Central memory CD8-positive, alpha-beta T cell (primary cell): Measurements from ENCODE around the gene FASTKD1.

ENCODE experiments used
- ATAC-seq: fragments of 150-1000 bp; cut with Tn5 transposase; replicated peaks from 2 replicates; pipeline ENCODE4 v1.10.0; 2022; ENCODE audit warnings: mild to moderate bottlenecking, moderate FRiP score, moderate number of reproducible peaks; ENCODE audit not compliant: poor library complexity, severe bottlenecking; ENCODE audit errors: extremely low read depth
- DNase-seq, 2 donors: peaks; one replicate each; pipeline ENCODE4 v3.0.0; 2021; ENCODE audit warnings: low spot score in 2 of 2
- H3K27ac Mint-ChIP-seq: one replicate; pipeline ENCODE4 v1.8.0; 2022; ENCODE audit warnings: low read depth, mild to moderate bottlenecking, moderate library complexity, mixed read lengths
- H3K27me3 Mint-ChIP-seq: one replicate; pipeline ENCODE4 v1.8.0; 2022; ENCODE audit warnings: mixed read lengths
- H3K36me3 Mint-ChIP-seq: one replicate; pipeline ENCODE4 v1.8.0; 2022; ENCODE audit warnings: mild to moderate bottlenecking, moderate library complexity, mixed read lengths; ENCODE audit not compliant: insufficient read depth
- H3K4me1 Mint-ChIP-seq: one replicate; pipeline ENCODE4 v1.8.0; 2022; ENCODE audit warnings: mixed read lengths
- H3K4me3 Mint-ChIP-seq: one replicate; pipeline ENCODE4 v1.8.0; 2022; ENCODE audit warnings: mild to moderate bottlenecking, moderate library complexity, mixed read lengths
- H3K9me3 Mint-ChIP-seq: one replicate; pipeline ENCODE4 v1.8.0; 2022; ENCODE audit warnings: mixed read lengths

FASTKD1 gene

GRCh38 chr2:169486487-169486886, 87.2 kb downstream of the FASTKD1 start:
- H3K9me3 Mint-ChIP-seq, result no peaks in the 10 kb centered on the region
- ATAC-seq, result no peak
- no peak overlapping the region for H3K4me3 Mint-ChIP-seq
- peaks cover 2% of the 10 kb centered on the region for H3K36me3 Mint-ChIP-seq
- H3K27me3 Mint-ChIP-seq, result no peaks in the 10 kb centered on the region
- no peaks in the 10 kb centered on the region for H3K4me1 Mint-ChIP-seq
- no peak overlapping the region for H3K27ac Mint-ChIP-seq
- no peak for DNase-seq

- H3K27me3 Mint-ChIP-seq, result no peaks in the 10 kb centered on the region
- DNase-seq, result no peak
- H3K4me1 Mint-ChIP-seq, result peaks cover 6% of the 10 kb centered on the region
- no peak overlapping the region for H3K4me3 Mint-ChIP-seq
- no peak for ATAC-seq
- H3K27ac Mint-ChIP-seq, result no peak overlapping the region
- H3K9me3 Mint-ChIP-seq, result no peaks in the 10 kb centered on the region
- H3K36me3 Mint-ChIP-seq, result peaks cover 4% of the 10 kb centered on the region
Measured at GRCh38 chr2:169485650-169486138, 88.0 kb downstream of the FASTKD1 start.

GRCh38 chr2:169480079-169480465, 93.6 kb downstream of the FASTKD1 start:
- peaks cover 4% of the 10 kb centered on the region for H3K36me3 Mint-ChIP-seq
- H3K27me3 Mint-ChIP-seq, result no peaks in the 10 kb centered on the region
- H3K27ac Mint-ChIP-seq, result peak overlapping the region; percentile 79
- peak overlapping the region; percentile 90 for H3K4me3 Mint-ChIP-seq
- no peaks in the 10 kb centered on the region for H3K9me3 Mint-ChIP-seq
- H3K4me1 Mint-ChIP-seq, result peaks cover 19% of the 10 kb centered on the region
- ATAC-seq, result no peak
- DNase-seq, result no peak
